Diencephalon (tissue), 1 donor: ENCODE measurements around the gene PRAMEF18. TPM values are rescaled to one million over a fixed set of nuclear protein-coding genes. Genes with fewer than 3 reads are reported as not detected.

ENCODE experiments used
- total RNA-seq: library from RNA; depleted of rRNA; stranded (reverse); fragments of >200 nt; gene quantifications from one replicate; pipeline ENCODE4 v1.2.3, GENCODE V29; 2014

The PRAMEF18 gene, protein sequence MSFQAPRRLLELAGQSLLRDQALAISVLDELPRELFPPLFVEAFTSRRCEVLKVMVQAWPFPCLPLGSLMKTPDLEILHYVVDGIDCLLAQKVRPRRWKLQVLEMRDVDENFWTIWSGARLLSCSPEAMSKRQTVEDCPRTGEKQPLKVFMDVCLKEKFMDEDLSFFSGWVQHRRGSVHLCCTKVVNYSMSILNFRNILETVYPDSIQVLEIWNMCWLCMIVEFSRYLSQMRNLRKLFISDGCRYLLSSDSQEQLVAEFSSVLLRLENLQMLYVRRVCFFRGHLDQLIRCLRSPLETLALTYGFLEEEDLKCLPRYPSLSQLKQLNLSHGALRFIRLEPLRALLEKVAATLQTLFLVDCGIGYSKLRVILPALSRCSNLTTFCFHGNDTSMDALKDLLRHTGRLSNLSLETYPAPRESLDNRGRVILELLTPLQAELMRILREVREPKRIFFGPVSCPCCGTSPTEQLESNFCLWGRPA
- total RNA-seq: not detected

DNA sequence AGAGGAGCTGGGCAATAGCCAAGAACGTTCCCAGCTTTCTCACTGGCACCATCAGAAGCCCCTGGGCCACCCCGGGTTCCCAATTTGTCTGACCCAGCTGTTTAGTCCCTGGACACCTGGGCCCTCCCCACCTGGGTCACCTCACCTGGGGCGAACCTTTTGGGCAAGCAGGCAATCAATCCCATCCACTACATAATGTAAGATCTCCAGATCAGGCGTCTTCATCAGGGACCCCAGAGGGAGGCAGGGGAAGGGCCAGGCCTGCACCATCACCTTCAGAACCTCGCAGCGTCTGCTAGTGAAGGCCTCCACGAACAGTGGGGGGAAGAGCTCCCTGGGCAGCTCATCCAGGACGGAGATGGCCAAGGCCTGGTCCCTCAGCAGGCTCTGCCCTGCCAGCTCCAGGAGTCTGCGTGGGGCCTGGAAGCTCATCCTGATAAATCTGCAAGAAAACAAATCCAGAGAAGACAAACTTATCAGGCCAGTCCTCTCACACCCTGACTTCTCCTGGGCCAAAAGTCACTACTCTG lies at the start of gene PRAMEF18:
PRAMEF18 (minus strand) TSS at position 480 of the 530 bp plus-strand sequence; CDS start at position 432, 48 bp downstream.

DNA sequence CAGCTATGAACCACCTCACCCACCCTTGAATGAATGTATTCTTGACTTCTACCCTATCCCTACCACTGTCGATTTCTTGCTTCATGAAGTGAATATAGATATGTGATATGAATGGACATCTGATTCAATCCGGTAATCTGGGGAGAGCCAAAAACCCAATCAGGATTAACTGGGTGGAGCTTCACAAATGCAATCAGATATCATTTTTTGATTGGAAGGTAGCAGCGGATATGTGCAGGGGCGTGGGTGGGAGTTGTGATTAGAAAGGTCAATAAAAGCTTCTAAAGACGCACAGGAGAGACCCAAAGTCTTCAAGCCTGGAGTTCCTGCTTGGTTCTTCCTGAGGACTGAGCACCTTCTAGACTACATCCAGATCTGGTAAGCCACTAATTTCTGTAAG lies 27.9 kb upstream of the PRAMEF18 start, which contains the start of gene PRAMEF5:
PRAMEF5 (plus strand) TSS at position 301 of the 400 bp plus-strand sequence. CDS start 5,071 bp downstream, outside the sequence.

DNA sequence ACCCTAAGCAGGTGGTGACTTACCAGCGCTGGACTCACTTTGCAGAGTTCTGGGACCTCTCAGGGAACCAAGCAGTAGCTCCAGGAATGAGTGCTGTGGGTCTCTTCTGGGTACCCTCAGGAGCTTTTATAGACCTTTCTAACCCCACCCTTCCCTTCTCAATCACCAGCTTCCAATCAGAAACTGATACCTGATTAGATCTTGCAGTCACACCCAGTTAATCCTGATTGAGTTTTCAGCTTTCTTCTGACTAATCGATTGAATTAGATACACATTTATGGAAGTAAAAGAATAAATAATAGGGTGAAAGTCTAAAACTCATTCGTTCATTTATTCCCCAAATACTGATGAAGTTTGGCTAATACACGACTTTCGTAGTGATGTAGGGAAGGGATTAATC lies 24.6 kb downstream of the PRAMEF18 start, which contains the start of gene PRAMEF13:
PRAMEF13 (minus strand) TSS at position 101 of the 400 bp plus-strand sequence. CDS start 1,820 bp downstream, outside the sequence.

Other genes starting within 250 kb of the PRAMEF18 start
- gene PRAMEF27, start 169.6 kb downstream of the PRAMEF18 start, total RNA-seq: not detected
- not detected for gene HNRNPCL3, start 165.4 kb downstream of the PRAMEF18 start, total RNA-seq
- not detected for gene PRAMEF25, start 155.4 kb downstream of the PRAMEF18 start, total RNA-seq
- gene HNRNPCL2, start 109.3 kb downstream of the PRAMEF18 start, total RNA-seq: not detected
- not detected for gene PRAMEF26, start 70.1 kb downstream of the PRAMEF18 start, total RNA-seq
- gene HNRNPCL4, start 60.5 kb downstream of the PRAMEF18 start, total RNA-seq: not detected
- not detected for gene PRAMEF9, start 54.3 kb downstream of the PRAMEF18 start, total RNA-seq
- not detected for gene PRAMEF13, start 24.7 kb downstream of the PRAMEF18 start, total RNA-seq
- not detected for gene PRAMEF5, start 28.0 kb upstream of the PRAMEF18 start, total RNA-seq
- gene PRAMEF8, start 59.0 kb upstream of the PRAMEF18 start, total RNA-seq: not detected
- not detected for gene PRAMEF33, start 77.4 kb upstream of the PRAMEF18 start, total RNA-seq
- not detected for gene PRAMEF15, start 89.4 kb upstream of the PRAMEF18 start, total RNA-seq
- gene PRAMEF14, start 121.0 kb upstream of the PRAMEF18 start, total RNA-seq: not detected
- gene PRAMEF19, start 145.8 kb upstream of the PRAMEF18 start, total RNA-seq: not detected
- gene PRAMEF17, start 163.5 kb upstream of the PRAMEF18 start, total RNA-seq: not detected
- not detected for gene PRAMEF20, start 184.3 kb upstream of the PRAMEF18 start, total RNA-seq